T-helper 2 cell treated with Interferon-gamma antibody and Interleukin-4, amounts not matched to agents 5 μg/mL and 100 μg/mL, for 36 hours (primary cell): ENCODE measurements around the gene ESRRG.
"Not testable (repeated sequence)": the region's sequence is repeated elsewhere in the genome, so short reads cannot be mapped to it uniquely, and the experiment has no call there.

Experiments
- DNase-seq: peaks from one replicate; pipeline ENCODE4 v3.0.0; 2021; ENCODE audit warnings: low spot score
- H3K27ac Mint-ChIP-seq: one replicate; pipeline ENCODE4 v1.8.0; 2021; ENCODE audit warnings: mild to moderate bottlenecking, mixed read lengths
- H3K27me3 Mint-ChIP-seq: one replicate; pipeline ENCODE4 v1.8.0; 2021; ENCODE audit warnings: low read depth, mixed read lengths
- H3K36me3 Mint-ChIP-seq: one replicate; pipeline ENCODE4 v1.8.0; 2021; ENCODE audit warnings: low read depth, mixed read lengths
- H3K4me1 Mint-ChIP-seq: one replicate; pipeline ENCODE4 v1.8.0; 2021; ENCODE audit warnings: low read depth, mixed read lengths
- H3K4me3 Mint-ChIP-seq: one replicate; pipeline ENCODE4 v1.8.0; 2022; ENCODE audit warnings: mild to moderate bottlenecking, moderate library complexity, mixed read lengths
- H3K9me3 Mint-ChIP-seq: one replicate; pipeline ENCODE4 v1.8.0; 2021; ENCODE audit warnings: mixed read lengths

ESRRG gene

GRCh38 chr1:216726435-216726834 lies 3.2 kb upstream of the ESRRG start:
- Mint-ChIP-seq H3K27me3 (peaks cover 14% of the 10 kb centered on the region), H3K27ac (no peak overlapping the region), H3K36me3 (no peaks in the 10 kb centered on the region), H3K4me3 (no peak overlapping the region), H3K4me1 (no peaks in the 10 kb centered on the region), H3K9me3 (no peaks in the 10 kb centered on the region)
- DNase-seq, result no peak

GRCh38 chr1:216722821-216723220 lies 408 bp downstream of the ESRRG start:
- Mint-ChIP-seq H3K27me3 (peaks cover 14% of the 10 kb centered on the region), H3K36me3 (no peaks in the 10 kb centered on the region), H3K27ac (no peak overlapping the region), H3K4me1 (no peaks in the 10 kb centered on the region), H3K9me3 (no peaks in the 10 kb centered on the region), H3K4me3 (no peak overlapping the region)
- no peak for DNase-seq

DNA sequence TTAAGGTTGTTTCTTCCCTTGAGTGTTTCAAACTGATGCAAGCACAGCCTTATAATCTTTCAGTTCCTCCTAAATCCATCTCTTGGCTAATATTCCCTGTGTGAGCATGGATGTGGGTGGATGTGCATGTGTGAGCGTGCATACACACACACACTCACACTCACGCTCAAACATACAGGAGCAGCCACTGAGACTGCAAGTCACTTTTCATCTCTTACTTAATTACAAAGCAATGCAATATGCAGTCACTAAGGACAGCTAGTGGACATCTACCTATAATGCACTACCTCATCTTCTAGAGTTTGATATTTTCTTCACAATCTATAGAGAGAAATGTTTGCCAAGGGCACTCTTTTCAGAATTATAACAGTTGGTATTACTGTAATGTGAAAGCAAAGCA lies 1.4 kb downstream of the ESRRG start:
- Mint-ChIP-seq H3K36me3 (no peaks in the 10 kb centered on the region), H3K27ac (no peak overlapping the region), H3K9me3 (no peaks in the 10 kb centered on the region), H3K4me1 (no peaks in the 10 kb centered on the region), H3K4me3 (no peak overlapping the region), H3K27me3 (peaks cover 14% of the 10 kb centered on the region)
- DNase-seq, result no peak

GRCh38 chr1:216721062-216721461 lies 2.2 kb downstream of the ESRRG start:
- H3K36me3 Mint-ChIP-seq, result no peaks in the 10 kb centered on the region
- no peak overlapping the region for H3K4me3 Mint-ChIP-seq
- no peak overlapping the region for H3K27ac Mint-ChIP-seq
- DNase-seq, result no peak
- H3K27me3 Mint-ChIP-seq, result peaks cover 14% of the 10 kb centered on the region
- no peaks in the 10 kb centered on the region for H3K9me3 Mint-ChIP-seq
- no peaks in the 10 kb centered on the region for H3K4me1 Mint-ChIP-seq

DNA sequence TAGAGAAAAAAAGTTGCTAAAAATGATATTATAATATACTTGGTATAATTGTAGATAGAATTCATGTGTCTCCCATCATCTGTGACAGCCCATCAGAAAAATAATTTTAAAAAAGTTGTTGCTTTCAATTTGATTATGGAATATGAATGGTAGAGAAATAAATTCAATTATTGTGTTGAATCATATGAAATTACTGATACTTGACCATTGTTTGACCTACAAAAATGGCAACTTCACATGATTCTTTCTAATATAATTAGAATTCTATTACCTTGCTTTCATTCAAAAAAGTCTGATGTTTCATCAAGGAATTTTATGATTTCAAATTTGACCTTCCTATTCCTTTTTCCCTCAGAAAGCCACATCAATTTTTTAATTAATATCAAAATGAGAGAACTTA lies 11.5 kb downstream of the ESRRG start:
- Mint-ChIP-seq H3K36me3 (no peaks in the 10 kb centered on the region), H3K27ac (no peak overlapping the region), H3K4me1 (no peaks in the 10 kb centered on the region), H3K4me3 (no peak overlapping the region), H3K9me3 (no peaks in the 10 kb centered on the region), H3K27me3 (no peaks in the 10 kb centered on the region)
- DNase-seq, result no peak

- Mint-ChIP-seq H3K27ac (no peak overlapping the region), H3K27me3 (no peaks in the 10 kb centered on the region), H3K4me3 (no peak overlapping the region), H3K4me1 (no peaks in the 10 kb centered on the region), H3K36me3 (no peaks in the 10 kb centered on the region), H3K9me3 (no peaks in the 10 kb centered on the region)
- no peak for DNase-seq
Observed at GRCh38 chr1:216710598-216711333, 12.5 kb downstream of the ESRRG start.

DNA sequence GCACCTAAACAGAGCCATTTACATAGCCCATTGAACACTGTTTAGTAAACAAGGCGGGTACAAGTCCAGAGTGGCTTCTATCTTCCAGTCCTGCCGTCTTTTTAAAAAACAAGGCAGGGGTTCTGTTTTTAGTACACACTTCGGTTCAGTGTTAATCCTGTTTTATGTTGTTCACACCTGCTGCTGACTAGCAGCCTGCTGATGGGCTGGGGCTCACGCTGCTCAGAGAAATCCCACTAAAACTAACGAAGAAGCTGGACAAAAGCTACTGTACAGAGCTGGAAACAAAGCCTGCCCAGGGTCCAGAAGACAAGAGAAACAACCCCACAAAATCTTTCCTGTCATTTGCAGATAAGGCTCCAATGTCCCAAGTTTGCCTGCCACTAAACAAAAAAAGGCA lies 13.2 kb downstream of the ESRRG start:
- H3K27ac Mint-ChIP-seq, result no peak overlapping the region
- no peak overlapping the region for H3K4me3 Mint-ChIP-seq

DNA sequence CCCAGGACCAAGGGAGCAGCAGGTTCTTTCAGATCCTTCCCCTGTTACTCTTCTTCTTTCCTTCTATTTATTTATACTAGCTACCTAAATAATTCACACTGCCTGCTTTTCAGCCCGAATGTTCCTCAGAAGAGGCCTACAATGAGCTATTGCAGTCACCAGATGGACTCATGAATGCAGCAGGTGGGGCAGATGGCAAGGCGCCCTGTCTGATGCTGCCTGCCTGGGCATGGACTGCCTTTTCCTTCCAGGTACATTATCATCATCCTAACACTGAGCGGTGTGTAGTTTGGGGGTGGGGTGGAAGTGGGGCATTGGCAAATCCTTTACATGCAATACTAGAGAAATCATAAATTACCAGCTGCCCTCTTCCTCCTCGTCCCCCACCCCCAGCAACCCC lies 17.6 kb downstream of the ESRRG start:
- DNase-seq, result no peak
- H3K27ac Mint-ChIP-seq, result no peak overlapping the region
- no peaks in the 10 kb centered on the region for H3K27me3 Mint-ChIP-seq
- H3K4me3 Mint-ChIP-seq, result no peak overlapping the region
- no peaks in the 10 kb centered on the region for H3K9me3 Mint-ChIP-seq
- H3K36me3 Mint-ChIP-seq, result no peaks in the 10 kb centered on the region
- H3K4me1 Mint-ChIP-seq, result no peaks in the 10 kb centered on the region

More for the DNA sequence above, 13.2 kb downstream of the ESRRG start:
- no peak for DNase-seq
- Mint-ChIP-seq H3K36me3 (no peaks in the 10 kb centered on the region), H3K4me1 (no peaks in the 10 kb centered on the region), H3K27me3 (no peaks in the 10 kb centered on the region), H3K9me3 (no peaks in the 10 kb centered on the region)

GRCh38 chr1:216704065-216704464 lies 19.2 kb downstream of the ESRRG start:
- not testable (repeated sequence) for H3K9me3 Mint-ChIP-seq, H3K36me3 Mint-ChIP-seq, DNase-seq, H3K4me1 Mint-ChIP-seq, H3K4me3 Mint-ChIP-seq, H3K27me3 Mint-ChIP-seq, H3K27ac Mint-ChIP-seq

DNA sequence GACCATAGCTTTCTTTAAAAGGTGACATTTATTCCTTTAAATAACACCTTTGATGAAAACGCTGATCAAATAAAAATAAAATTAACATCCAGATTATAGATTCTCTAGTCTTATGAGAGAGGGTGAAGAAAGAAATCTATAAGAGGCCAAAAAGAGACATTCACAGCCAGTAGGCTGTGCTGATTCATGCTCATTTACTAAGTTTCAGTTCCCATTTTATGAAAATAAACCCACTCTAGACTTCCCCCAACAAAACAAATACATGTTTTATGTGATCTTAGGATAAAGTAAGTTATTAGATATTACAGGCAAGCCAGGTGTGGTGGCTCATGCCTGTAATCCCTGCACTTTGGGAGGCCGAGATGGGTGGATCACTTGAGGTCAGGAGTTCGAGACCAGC lies 21.1 kb downstream of the ESRRG start:
- DNase-seq, result no peak
- H3K4me3 Mint-ChIP-seq, result no peak overlapping the region
- no peaks in the 10 kb centered on the region for H3K36me3 Mint-ChIP-seq

DNA sequence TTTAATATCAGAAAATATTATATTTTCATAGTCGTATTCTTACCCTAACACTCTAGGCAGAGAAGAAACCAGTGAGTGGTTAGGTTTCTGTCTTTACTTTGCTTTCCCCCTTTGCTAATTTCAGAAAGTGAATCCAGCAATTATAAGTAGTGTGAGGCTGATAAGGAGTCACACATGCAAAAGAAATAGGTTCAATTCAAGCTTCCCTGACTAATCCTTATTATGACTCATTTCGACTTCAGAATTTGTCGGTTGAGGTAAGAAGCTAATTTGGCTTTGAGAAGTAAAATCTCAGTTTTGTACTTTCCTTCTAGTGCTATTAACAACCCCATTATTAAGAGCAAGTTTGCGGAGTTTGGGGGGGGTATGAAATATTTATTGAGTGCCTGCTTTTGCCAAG lies 22.4 kb downstream of the ESRRG start:
- no peak overlapping the region for H3K27ac Mint-ChIP-seq
- H3K36me3 Mint-ChIP-seq, result no peaks in the 10 kb centered on the region
- H3K4me1 Mint-ChIP-seq, result no peaks in the 10 kb centered on the region
- DNase-seq, result no peak
- no peak overlapping the region for H3K4me3 Mint-ChIP-seq
- H3K27me3 Mint-ChIP-seq, result no peaks in the 10 kb centered on the region
- no peaks in the 10 kb centered on the region for H3K9me3 Mint-ChIP-seq

More for the DNA sequence above, 21.1 kb downstream of the ESRRG start:
- no peaks in the 10 kb centered on the region for H3K4me1 Mint-ChIP-seq
- H3K9me3 Mint-ChIP-seq, result no peaks in the 10 kb centered on the region
- H3K27me3 Mint-ChIP-seq, result no peaks in the 10 kb centered on the region
- no peak overlapping the region for H3K27ac Mint-ChIP-seq

GRCh38 chr1:216691710-216692109 lies 31.5 kb downstream of the ESRRG start:
- Mint-ChIP-seq H3K36me3 (no peaks in the 10 kb centered on the region), H3K4me3 (no peak overlapping the region), H3K9me3 (peaks cover 2% of the 10 kb centered on the region), H3K27me3 (no peaks in the 10 kb centered on the region), H3K4me1 (no peaks in the 10 kb centered on the region), H3K27ac (no peak overlapping the region)
- DNase-seq, result no peak

DNA sequence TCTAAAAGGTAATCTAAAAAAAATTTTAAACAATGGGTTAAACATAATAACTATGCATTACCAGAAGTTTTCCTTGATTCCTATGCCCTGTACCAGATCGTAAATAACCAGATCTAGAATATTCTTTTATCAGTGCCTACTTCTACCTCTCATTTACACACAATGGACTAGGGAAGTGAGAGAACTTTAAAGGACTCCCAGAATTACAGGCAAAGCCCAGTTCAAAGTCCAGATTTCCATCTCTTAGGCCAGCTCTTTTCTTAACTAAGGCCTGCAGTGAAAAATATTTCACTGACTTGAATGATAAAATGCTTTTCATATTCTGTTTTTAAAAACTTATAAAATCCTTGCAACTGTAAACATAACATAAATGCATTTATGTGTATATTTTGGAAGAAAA lies 32.6 kb downstream of the ESRRG start:
- Mint-ChIP-seq H3K36me3 (no peaks in the 10 kb centered on the region), H3K27ac (no peak overlapping the region), H3K9me3 (peaks cover 2% of the 10 kb centered on the region), H3K4me1 (no peaks in the 10 kb centered on the region), H3K4me3 (no peak overlapping the region), H3K27me3 (no peaks in the 10 kb centered on the region)
- no peak for DNase-seq

DNA sequence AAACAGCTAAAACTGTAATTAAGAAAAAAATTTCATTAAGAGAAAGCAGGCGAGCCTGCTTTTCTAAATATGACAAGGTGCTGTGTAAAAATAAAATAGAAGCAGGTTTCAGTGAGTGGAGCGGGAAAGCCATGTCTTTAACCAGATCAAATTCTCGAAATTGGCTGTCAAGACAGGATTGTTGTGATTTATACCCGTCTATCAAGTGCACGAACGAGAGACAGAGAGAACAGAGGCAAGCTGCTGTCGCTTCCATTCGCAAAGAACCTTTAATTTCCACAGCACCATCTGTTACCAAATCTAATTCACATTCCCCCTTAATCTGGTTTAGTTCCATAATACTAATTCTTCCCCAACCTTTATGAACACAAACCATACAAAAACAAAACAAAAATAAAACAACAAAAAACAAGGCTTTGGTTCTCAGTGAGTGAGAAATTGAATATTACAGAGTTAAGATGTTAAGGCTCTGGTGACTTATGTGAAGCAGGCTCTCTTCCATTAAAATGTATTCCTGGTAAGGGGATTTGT lies 35.0 kb downstream of the ESRRG start:
- Mint-ChIP-seq H3K4me3 (no peak overlapping the region), H3K27ac (no peak overlapping the region), H3K9me3 (peaks cover 2% of the 10 kb centered on the region), H3K27me3 (no peaks in the 10 kb centered on the region), H3K36me3 (no peaks in the 10 kb centered on the region), H3K4me1 (no peaks in the 10 kb centered on the region)
- DNase-seq, result no peak
